Esophagus squamous epithelium (tissue), 4 donors: ENCODE measurements around the gene PERM1.

Experiments used
- POLR2A ChIP-seq, 4 donors: fragments of 450-650 bp; IDR thresholded peaks; one replicate each; pipeline ENCODE4 v1.6.1; 2017; ENCODE audit warnings: antibody characterized with exemption in 4 of 4, mild to moderate bottlenecking in 4 of 4, moderate library complexity in 3 of 4
- TF ChIP-seq, protein P1 (sequence below), 6 experiments: fragments of 450-650 bp in 4 of 6; fragments of 200-600 bp in 2 of 6; sonication (generic) in 2 of 6; IDR thresholded peaks; one replicate each; pipeline ENCODE4 v1.5.1; 2016 to 2019; ENCODE audit warnings: antibody characterized with exemption in 6 of 6, mild to moderate bottlenecking in 4 of 6, moderate library complexity in 4 of 6

GRCh38 chr1:930633-931138 is 51.2 kb downstream of the PERM1 start:
- TF ChIP-seq, protein P1, sequence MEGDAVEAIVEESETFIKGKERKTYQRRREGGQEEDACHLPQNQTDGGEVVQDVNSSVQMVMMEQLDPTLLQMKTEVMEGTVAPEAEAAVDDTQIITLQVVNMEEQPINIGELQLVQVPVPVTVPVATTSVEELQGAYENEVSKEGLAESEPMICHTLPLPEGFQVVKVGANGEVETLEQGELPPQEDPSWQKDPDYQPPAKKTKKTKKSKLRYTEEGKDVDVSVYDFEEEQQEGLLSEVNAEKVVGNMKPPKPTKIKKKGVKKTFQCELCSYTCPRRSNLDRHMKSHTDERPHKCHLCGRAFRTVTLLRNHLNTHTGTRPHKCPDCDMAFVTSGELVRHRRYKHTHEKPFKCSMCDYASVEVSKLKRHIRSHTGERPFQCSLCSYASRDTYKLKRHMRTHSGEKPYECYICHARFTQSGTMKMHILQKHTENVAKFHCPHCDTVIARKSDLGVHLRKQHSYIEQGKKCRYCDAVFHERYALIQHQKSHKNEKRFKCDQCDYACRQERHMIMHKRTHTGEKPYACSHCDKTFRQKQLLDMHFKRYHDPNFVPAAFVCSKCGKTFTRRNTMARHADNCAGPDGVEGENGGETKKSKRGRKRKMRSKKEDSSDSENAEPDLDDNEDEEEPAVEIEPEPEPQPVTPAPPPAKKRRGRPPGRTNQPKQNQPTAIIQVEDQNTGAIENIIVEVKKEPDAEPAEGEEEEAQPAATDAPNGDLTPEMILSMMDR (IDR thresholded peaks at IDR 0.05), result no peak
- TF ChIP-seq POLR2A (IDR thresholded peaks at IDR 0.05), result no peak
